Mucosa of descending colon (tissue), 3 donors: ENCODE data around the gene B3GNT3. TPM values are rescaled to one million over a fixed set of nuclear protein-coding genes. Genes with fewer than 3 reads are reported as not detected.

Source experiments
- ATAC-seq: fragments of 200-7000 bp; cut with Tn5 transposase; one replicate; pipeline ENCODE4 v1.9.1; 2020; ENCODE audit warnings: mild to moderate bottlenecking, moderate library complexity
- DNase-seq, 3 donors: peaks; one replicate each; pipeline ENCODE4 v3.0.0-alpha.2; 2020
- H3K36me3 ChIP-seq: fragments of 200-600 bp; one replicate; pipeline ENCODE4 v1.8.0; 2021; ENCODE audit warnings: low read depth, mild to moderate bottlenecking
- H3K4me1 ChIP-seq: fragments of 200-600 bp; one replicate; pipeline ENCODE4 v1.8.0; 2021; ENCODE audit warnings: low read depth, mild to moderate bottlenecking
- H3K4me3 ChIP-seq: fragments of 200-600 bp; one replicate; pipeline ENCODE4 v1.8.0; 2021; ENCODE audit warnings: mild to moderate bottlenecking
- H3K9me3 ChIP-seq: fragments of 200-600 bp; one replicate; pipeline ENCODE4 v1.8.0; 2021; ENCODE audit warnings: mild to moderate bottlenecking
- CTCF ChIP-seq: fragments of 200-600 bp; IDR thresholded peaks from one replicate; pipeline ENCODE4 v1.8.0; 2022; ENCODE audit warnings: antibody characterized with exemption, mild to moderate bottlenecking
- intact Hi-C, 2 donors: fragments of 100-400 bp; cut with DNase I in 1 of 2; cut with micrococcal nuclease in 1 of 2; formaldehyde crosslinking; loops; one replicate each; pipeline versions ENCODE4 v1.11.0 to v1.11.1; 2022; cut with DNase I, micrococcal nuclease
- total RNA-seq, 3 donors: library from RNA; stranded (reverse); fragmentation: NEBNext Ultra II Directional in 2 of 3; extraction: Animal tissue kit (Norgen Biotek cat#: 25700) in 2 of 3; gene quantifications; one replicate each; pipeline versions ENCODE4 v1.2.1 to v1.2.4, GENCODE V29; 2021 to 2023
- donor health status: DM: no; HTN: no; CAD: no; lungs with moderate emphysema.
- donor health status: DM: no; HTN: no; CAD: no.
- donor health status: DM: no; HTN: yes; CAD: no.

B3GNT3 gene
- total RNA-seq, 3 donors from 2014 or later, result 77.6 to 205 (median 189) TPM

- intact Hi-C loops, result no loop called here
- no peaks in the 10 kb centered on the region for H3K9me3 ChIP-seq
- no peaks in the 10 kb centered on the region for H3K36me3 ChIP-seq
- ATAC-seq (no peak), DNase-seq (peak in 1 of 3 donors; percentile 63)
- TF ChIP-seq CTCF, result no peak
- H3K4me3 ChIP-seq, result no peak overlapping the region
- H3K4me1 ChIP-seq, result peaks cover 8% of the 10 kb centered on the region
Observed at GRCh38 chr19:17762505-17763229, 32.3 kb upstream of the B3GNT3 start.

GRCh38 chr19:17764348-17764747 is 30.6 kb upstream of the B3GNT3 start:
- Histone ChIP-seq H3K36me3 (no peaks in the 10 kb centered on the region), H3K4me1 (peaks cover 8% of the 10 kb centered on the region), H3K9me3 (no peaks in the 10 kb centered on the region), H3K4me3 (no peak overlapping the region)
- no peak for DNase-seq
- no peak for ATAC-seq
- intact Hi-C loops, result no loop called here
- TF ChIP-seq CTCF, result no peak

- no peak for TF ChIP-seq CTCF
- H3K4me1 ChIP-seq, result peaks cover 8% of the 10 kb centered on the region
- H3K9me3 ChIP-seq, result no peaks in the 10 kb centered on the region
- DNase-seq, result peak; percentile 82 to 90 (median 85)
- no peak overlapping the region for H3K4me3 ChIP-seq
- H3K36me3 ChIP-seq, result no peaks in the 10 kb centered on the region
- intact Hi-C loops, result no loop called here
- peak; percentile 92 for ATAC-seq
Observed at GRCh38 chr19:17765069-17765618, 29.8 kb upstream of the B3GNT3 start.

GRCh38 chr19:17766543-17767131 is 28.3 kb upstream of the B3GNT3 start:
- peak; percentile 95 to 96 (median 96) for DNase-seq
- peaks cover 8% of the 10 kb centered on the region for H3K4me1 ChIP-seq
- peak; percentile 74 for TF ChIP-seq CTCF
- no peaks in the 10 kb centered on the region for H3K36me3 ChIP-seq
- intact Hi-C loops, result no loop called here
- H3K4me3 ChIP-seq, result no peak overlapping the region
- peak; percentile 90 for ATAC-seq
- no peaks in the 10 kb centered on the region for H3K9me3 ChIP-seq

GRCh38 chr19:17767559-17767958 is 27.4 kb upstream of the B3GNT3 start:
- Histone ChIP-seq H3K4me1 (peaks cover 8% of the 10 kb centered on the region), H3K4me3 (no peak overlapping the region), H3K9me3 (no peaks in the 10 kb centered on the region), H3K36me3 (no peaks in the 10 kb centered on the region)
- intact Hi-C loops, result no loop called here
- ATAC-seq, result no peak
- DNase-seq, result no peak
- TF ChIP-seq CTCF, result no peak
